Hypothalamus (tissue), 51 donors: ENCODE data around the gene SMIM9.
"Not testable (repeated sequence)": the region's sequence is repeated elsewhere in the genome, so short reads cannot be mapped to it uniquely, and the experiment has no call there.

Experiments used
- DNase-seq, 51 donors: peaks; one replicate each; lab custom pipeline; 2025; lab: John Stamatoyannopoulos, UW

Gene SMIM9

GRCh38 chrX:154834562-154834961, at the start of gene SMIM9:
SMIM9 (minus strand) TSS chrX:154834662; CDS start chrX:154830856, 3,806 bp downstream.
- no peak for DNase-seq

- not testable (repeated sequence) for DNase-seq
Measured at GRCh38 chrX:154884069-154884468, 49.6 kb upstream of the SMIM9 start.

- no peak for DNase-seq
Measured at GRCh38 chrX:154873329-154873728, 38.9 kb upstream of the SMIM9 start.

DNA sequence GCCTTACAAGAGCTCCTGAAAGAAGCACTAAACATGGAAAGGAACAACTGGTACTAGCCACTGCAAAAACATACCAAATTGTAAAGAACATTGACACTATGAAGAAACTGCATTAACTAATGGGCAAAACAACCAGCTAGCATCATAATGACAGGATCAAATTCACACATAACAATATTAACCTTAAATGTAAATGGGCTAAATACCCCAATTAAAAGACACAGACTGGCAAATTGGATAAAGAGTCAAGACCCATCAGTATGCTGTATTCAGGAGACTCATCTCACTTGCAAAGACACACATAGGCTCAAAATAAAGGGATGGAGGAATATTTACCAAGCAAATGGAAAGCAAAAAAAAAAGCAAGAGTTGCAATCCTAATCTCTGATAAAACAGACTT, 34.1 kb upstream of the SMIM9 start:
- DNase-seq = not testable (repeated sequence)

- no peak for DNase-seq
Measured at GRCh38 chrX:154855256-154855655, 20.8 kb upstream of the SMIM9 start.

DNA sequence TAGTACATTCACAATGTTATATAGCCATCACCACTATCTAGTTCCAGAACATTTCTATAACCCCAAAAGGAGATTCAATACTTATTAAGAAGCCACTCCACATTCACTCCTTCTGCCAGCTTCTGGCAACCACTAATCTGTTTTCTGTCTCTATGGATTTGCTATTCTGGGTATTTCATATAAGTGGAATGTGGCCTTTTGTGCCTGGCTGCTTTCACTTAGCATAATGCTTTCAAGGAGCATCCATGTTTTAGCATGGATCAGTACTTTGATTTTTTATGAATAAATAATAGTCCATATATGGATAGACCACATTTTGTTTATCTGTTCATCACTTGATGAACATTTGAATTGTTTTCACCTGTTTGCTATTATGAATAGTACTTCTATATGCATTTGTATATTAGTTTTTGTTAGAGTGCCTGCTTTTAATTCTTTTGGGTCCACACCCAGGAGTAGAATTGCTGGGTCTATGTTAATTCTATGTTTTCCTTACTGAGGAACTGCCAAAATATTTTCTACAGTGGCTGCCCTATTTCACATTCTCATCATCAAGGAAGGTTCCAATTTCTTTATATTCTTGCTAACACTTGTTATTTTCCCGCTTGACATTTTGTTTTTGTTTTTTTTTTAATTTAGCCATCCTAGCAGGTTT, 16.6 kb upstream of the SMIM9 start:
- DNase-seq = no peak

GRCh38 chrX:154840856-154841255, 6.4 kb upstream of the SMIM9 start:
- peak in 1 of 51 donors; percentile 1 for DNase-seq

DNA sequence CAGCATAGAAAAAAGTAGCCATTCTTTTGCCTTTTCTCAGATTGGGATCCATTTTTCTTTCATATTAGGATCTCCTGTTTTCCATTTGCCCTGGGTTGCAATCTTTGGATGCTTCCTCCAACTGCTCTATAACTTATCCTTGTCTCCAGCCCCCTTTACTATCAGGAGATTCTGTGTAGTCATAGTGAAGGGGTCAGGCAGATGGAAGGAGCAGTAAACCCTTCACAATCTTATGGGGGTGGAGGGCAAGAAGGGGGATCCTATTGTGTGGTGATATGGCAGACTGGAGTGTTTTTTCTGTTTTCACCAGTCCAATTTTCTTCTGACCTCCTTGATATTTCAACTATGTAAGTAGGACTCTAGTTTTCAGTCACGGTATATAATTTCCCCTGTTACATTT, 1.7 kb upstream of the SMIM9 start:
- no peak for DNase-seq

DNA sequence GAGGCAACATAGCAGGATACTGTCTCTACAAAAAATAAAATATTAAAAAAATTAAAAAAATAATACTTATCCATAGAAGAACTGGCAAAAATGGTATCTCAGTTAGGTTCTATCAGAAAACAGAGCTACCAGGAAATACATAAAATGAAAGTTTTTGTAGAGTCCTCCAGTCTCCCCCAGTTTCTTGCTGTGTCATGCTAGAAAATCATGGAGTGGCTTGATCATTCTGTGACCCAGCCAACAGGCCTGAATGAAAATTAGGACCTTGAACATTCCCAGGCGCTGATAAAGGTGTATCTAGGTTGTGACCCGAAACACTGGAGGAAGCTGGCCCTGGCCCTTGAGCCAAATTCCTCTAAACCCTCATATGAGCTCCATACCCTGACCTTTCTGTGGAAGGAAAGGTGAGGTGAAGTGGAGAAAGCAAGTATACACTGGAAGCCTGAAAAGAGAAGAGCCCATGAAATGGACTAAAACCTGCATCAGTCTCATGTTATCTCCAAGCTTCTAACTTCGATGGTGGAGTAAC, 652 bp downstream of the SMIM9 start:
- DNase-seq = no peak

- no peak for DNase-seq
Measured at GRCh38 chrX:154829926-154830442, 4.5 kb downstream of the SMIM9 start.

GRCh38 chrX:154829134-154829533, 5.3 kb downstream of the SMIM9 start:
- no peak for DNase-seq

DNA sequence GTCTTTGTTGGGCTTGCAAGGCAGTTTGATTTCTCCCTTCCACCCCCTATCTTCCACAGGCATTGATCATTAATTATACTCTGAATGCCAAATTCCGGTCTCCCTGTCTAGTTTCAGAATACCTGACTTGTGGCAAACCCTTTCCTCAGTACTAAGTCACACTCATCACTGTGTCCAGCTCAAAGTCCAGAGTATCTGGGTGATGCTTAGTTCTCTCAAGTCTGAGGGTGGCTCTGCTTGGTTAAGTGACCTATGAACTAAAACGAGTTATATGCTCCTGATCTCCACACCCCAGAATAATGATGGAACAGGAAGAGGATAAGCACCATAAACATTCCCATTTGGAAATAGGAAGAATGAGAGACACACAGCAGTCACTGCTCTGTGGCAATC, 6.5 kb downstream of the SMIM9 start:
- DNase-seq = no peak

GRCh38 chrX:154827194-154828015, 7.1 kb downstream of the SMIM9 start:
- DNase-seq = no peak

- DNase-seq = not testable (repeated sequence)
Measured at GRCh38 chrX:154825586-154825985, 8.9 kb downstream of the SMIM9 start.

DNA sequence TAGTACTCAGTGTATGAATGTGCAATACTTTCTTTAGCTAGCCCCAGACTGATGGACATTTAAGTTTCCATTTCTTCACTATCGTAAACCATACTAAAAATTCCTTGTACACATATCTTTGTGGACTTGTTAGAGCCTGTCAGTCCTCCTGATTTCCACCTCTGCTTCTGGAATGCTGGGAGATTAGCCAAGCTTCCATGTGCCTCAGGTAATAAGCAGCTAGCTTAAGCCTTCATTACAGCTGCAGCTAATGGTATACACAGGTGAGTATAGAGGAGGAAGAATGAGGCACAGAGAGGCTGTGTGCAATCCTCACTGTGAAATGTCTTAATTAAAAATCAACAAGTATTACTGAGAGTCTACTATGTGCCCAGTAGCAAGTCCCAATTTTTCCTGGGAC, 9.8 kb downstream of the SMIM9 start:
- no peak for DNase-seq

- no peak for DNase-seq
Measured at GRCh38 chrX:154822029-154822428, 12.4 kb downstream of the SMIM9 start.

DNA sequence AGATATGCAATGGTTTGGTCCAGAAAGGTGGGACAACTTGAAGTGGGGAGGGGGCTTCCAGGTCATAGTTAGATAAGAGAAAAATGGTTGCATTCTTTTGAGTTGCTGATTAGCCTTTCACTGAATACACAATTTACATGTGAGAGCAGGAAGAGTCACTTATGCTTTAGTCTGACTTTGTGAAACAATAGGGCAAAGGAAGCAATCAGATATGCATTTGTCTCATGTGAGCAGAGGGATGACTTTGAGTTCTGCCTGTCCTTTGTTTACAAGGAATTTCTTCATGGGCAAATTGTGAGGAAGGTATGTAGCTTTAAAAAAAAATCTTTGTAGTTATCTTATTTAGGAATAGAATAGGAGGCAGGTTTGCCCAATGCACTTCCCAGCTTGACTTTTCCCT, 12.9 kb downstream of the SMIM9 start:
- no peak for DNase-seq

- DNase-seq = no peak
Measured at GRCh38 chrX:154819771-154820341, 14.6 kb downstream of the SMIM9 start.

- no peak for DNase-seq
Measured at GRCh38 chrX:154818916-154819770, 15.3 kb downstream of the SMIM9 start.

DNA sequence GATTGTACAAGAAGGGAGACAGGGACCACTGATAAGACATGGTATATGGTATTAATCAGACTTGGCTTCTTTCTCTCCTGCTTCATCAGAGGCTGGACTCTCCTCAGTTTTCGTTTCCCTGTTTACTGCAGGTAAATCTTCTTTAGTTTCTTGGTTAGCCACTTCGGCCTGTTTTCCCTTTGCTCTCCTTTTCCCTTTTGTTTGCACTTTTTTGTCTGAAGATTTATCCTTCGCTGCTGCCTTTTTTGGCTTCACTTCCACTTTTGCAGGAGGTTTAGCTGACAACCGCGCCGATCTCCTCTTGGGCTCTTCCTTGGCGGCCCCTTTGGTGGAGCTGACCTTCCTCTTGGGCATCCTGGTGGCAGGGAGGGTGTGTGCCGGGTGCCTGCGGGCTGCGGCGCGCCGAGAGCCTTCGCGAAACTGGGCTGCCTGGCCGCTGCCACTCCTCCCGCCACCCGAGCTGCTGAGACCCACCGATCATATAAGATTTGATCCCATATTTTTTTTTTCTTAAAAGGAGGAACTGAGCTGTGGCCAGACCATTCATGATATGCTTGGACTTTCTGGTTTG, 17.3 kb downstream of the SMIM9 start:
- DNase-seq = not testable (repeated sequence)
